ENCODE data around the gene SLC39A2. TPM values are rescaled to one million over a fixed set of nuclear protein-coding genes. Genes with fewer than 3 reads are reported as not detected.

Gene SLC39A2
- total and polyA plus RNA-seq, 2 donors (not counting 3 experiments of a cell fraction or from before 2014, with no cell fraction given) = 0.06 TPM; not detected in 1

DNA sequence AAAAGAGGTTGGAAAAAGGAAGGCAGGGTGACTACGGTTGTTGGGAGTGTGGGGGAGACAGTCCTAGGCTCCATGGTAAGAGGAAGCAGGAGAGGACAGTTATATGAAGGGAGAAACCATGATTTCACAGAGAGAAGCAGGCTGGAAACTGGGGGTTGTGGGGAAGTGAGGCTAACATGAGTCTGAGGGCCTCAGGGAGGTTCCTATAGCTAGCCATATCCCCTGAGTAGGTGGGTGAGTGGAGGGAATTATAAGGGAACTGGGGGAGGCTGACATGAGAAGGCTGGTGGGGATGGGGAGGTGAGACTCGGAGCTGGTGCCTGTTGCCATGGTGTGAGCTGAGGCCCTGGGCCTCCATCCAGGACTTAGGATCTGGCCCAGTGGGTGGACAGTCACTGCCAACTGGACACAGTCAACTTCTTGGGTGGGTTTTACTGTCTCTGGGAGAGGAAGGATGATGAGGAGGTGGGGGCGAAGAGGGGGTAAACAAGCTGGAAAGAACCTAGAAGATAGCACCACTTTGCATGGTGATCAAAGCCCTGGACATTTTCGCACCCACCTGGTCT, 34.1 kb downstream of the SLC39A2 start:
- peaks cover 20 to 26% of the 10 kb centered on the region in 2 experiments for H3K27me3 ChIP-seq (ENCODE audit: control insufficient read depth in 2 of 2, insufficient read depth in 2 of 2, low read length in 2 of 2)
- POLR2A ChIA-PET = no interaction called here
- FAIRE-seq = no peak

DNA sequence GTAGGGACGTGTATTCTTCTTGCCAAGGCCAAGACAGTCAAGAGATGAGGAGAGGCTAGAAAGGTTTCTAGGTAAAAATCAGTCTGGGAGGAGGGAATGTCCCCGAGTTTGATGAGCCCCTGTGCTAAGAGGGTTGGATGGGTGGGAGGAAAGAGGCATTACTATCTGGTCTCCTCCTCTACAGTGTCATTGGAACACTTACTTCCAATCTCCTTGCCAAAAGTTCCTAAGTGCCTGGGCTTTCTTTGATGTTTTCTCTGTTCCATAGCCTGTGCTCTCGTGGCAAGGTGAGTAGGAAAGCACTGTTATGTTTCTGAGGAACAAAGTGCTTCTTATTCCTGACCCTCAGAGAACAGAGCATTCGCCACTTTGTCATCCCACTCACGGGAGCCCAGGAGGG, 35.6 kb downstream of the SLC39A2 start, which contains the start of gene RNASE13:
TSS of gene RNASE13 (minus strand) at position 101 of the 400 bp plus-strand sequence. CDS start 519 bp downstream, outside the sequence.
- ChIA-PET POLR2A (no interaction called here), CTCF (interaction anchor here (2.5 to 10.1 kb wide), 2 partner anchors 21 to 58 kb away, joined by 6 to 86 read pairs; no protein-coding TSS in a partner anchor)
- BruUV-seq (replicated peaks) = no TSS peak
- Histone ChIP-seq H3K9ac (replicated peaks; ENCODE audit: extremely low read depth, insufficient read depth, low read length) (no peak within 1 kb of the TSS), H3K9me1 (replicated peaks; ENCODE audit: control insufficient read depth, extremely low read depth, insufficient read depth, low read length) (no peaks in the 10 kb centered on the region), H3K36me3 (ENCODE audit: control insufficient read depth in 2 of 2, extremely low read depth in 1 of 2, insufficient read depth in 2 of 2, low read length in 2 of 2) (no peaks in the 10 kb centered on the region), H3K27me3 (ENCODE audit: control insufficient read depth in 2 of 2, insufficient read depth in 2 of 2, low read length in 2 of 2) (peaks cover 24 to 29% of the 10 kb centered on the region in 2 experiments), H3K9me3 (replicated peaks; ENCODE audit: control insufficient read depth, insufficient read depth, low read length) (no peaks in the 10 kb centered on the region), H3K4me2 (ENCODE audit: insufficient read depth, low read length) (no peak within 1 kb of the TSS), H2AFZ (ENCODE audit: low read depth, low read length) (no peak within 1 kb of the TSS), H3K4me1 (ENCODE audit: control insufficient read depth, extremely low read depth, insufficient read depth, low read length) (peaks cover 4% of the 10 kb centered on the region), H4K20me1 (replicated peaks; ENCODE audit: control insufficient read depth, extremely low read depth, insufficient read depth, low read length) (no peaks in the 10 kb centered on the region), H3K79me2 (ENCODE audit: control insufficient read depth, insufficient read depth, low read length) (no peaks in the 10 kb centered on the region), H3K4me3 (replicated peaks in 1 of 3; ENCODE audit: insufficient read depth in 1 of 3, low read depth in 1 of 3, low read length in 3 of 3) (no peak within 1 kb of the TSS), H3K27ac (ENCODE audit: insufficient read depth, low read depth, low read length) (no peak within 1 kb of the TSS)
- intact Hi-C loops (cut with micrococcal nuclease) = no loop called here
- FAIRE-seq (no peak), DNase-seq (ENCODE audit: low read depth, low spot score) (no peak)
- dilution Hi-C loops (cut with MboI; ENCODE audit: extremely low pct_ligation_motif_present, low sequenced_read_pairs) = no loop called here
- TF ChIP-seq, protein P1, sequence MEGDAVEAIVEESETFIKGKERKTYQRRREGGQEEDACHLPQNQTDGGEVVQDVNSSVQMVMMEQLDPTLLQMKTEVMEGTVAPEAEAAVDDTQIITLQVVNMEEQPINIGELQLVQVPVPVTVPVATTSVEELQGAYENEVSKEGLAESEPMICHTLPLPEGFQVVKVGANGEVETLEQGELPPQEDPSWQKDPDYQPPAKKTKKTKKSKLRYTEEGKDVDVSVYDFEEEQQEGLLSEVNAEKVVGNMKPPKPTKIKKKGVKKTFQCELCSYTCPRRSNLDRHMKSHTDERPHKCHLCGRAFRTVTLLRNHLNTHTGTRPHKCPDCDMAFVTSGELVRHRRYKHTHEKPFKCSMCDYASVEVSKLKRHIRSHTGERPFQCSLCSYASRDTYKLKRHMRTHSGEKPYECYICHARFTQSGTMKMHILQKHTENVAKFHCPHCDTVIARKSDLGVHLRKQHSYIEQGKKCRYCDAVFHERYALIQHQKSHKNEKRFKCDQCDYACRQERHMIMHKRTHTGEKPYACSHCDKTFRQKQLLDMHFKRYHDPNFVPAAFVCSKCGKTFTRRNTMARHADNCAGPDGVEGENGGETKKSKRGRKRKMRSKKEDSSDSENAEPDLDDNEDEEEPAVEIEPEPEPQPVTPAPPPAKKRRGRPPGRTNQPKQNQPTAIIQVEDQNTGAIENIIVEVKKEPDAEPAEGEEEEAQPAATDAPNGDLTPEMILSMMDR (IDR thresholded peaks at IDR 0.05; ENCODE audit: extremely low read depth in 1 of 2, insufficient read depth in 1 of 2, low read depth in 1 of 2, low read length in 2 of 2) = no peak
- TF ChIP-seq JUN (IDR thresholded peaks at IDR 0.05; ENCODE audit: borderline replicate concordance, insufficient read depth, insufficient read length, low read depth) = no peak

More for the DNA sequence above, 34.1 kb downstream of the SLC39A2 start:
- CTCF ChIA-PET = interaction anchor here (1.3 to 10.1 kb wide), 3 partner anchors 11 to 20 kb away, joined by 3 to 86 read pairs (median 4); no protein-coding TSS in a partner anchor
- Histone ChIP-seq H3K9ac (replicated peaks; ENCODE audit: extremely low read depth, insufficient read depth, low read length) (no peak overlapping the region), H4K20me1 (replicated peaks; ENCODE audit: control insufficient read depth, extremely low read depth, insufficient read depth, low read length) (no peaks in the 10 kb centered on the region), H3K27ac (ENCODE audit: insufficient read depth, low read depth, low read length) (no peak overlapping the region), H3K79me2 (ENCODE audit: control insufficient read depth, insufficient read depth, low read length) (no peaks in the 10 kb centered on the region), H3K9me3 (replicated peaks; ENCODE audit: control insufficient read depth, insufficient read depth, low read length) (no peaks in the 10 kb centered on the region), H2AFZ (ENCODE audit: low read depth, low read length) (no peak overlapping the region), H3K9me1 (replicated peaks; ENCODE audit: control insufficient read depth, extremely low read depth, insufficient read depth, low read length) (no peaks in the 10 kb centered on the region), H3K4me1 (ENCODE audit: control insufficient read depth, extremely low read depth, insufficient read depth, low read length) (no peaks in the 10 kb centered on the region), H3K4me3 (replicated peaks in 1 of 3; ENCODE audit: insufficient read depth in 1 of 3, low read depth in 1 of 3, low read length in 3 of 3) (no peak overlapping the region), H3K36me3 (ENCODE audit: control insufficient read depth in 2 of 2, extremely low read depth in 1 of 2, insufficient read depth in 2 of 2, low read length in 2 of 2) (no peaks in the 10 kb centered on the region), H3K4me2 (ENCODE audit: insufficient read depth, low read length) (no peak overlapping the region)
- no peak for DNase-seq (ENCODE audit: low read depth, low spot score)
- intact Hi-C loops (cut with micrococcal nuclease) = no loop called here
- BruUV-seq (replicated peaks) = no TSS peak
- dilution Hi-C loops (cut with MboI; ENCODE audit: extremely low pct_ligation_motif_present, low sequenced_read_pairs) = no loop called here
- TF ChIP-seq EZH2 (IDR thresholded peaks at IDR 0.05; ENCODE audit: borderline replicate concordance, low read depth, low read length, severe bottlenecking) (no peak), GATA2 (IDR thresholded peaks at IDR 0.05; ENCODE audit: insufficient read depth, insufficient read length, low read depth, low read length) (no peak), POLR2A (IDR thresholded peaks at IDR 0.05; ENCODE audit: low read depth, low read length) (no peak), POLR2AphosphoS5 (IDR thresholded peaks at IDR 0.05; ENCODE audit: insufficient read depth, low read depth, low read length) (no peak), MYC (IDR thresholded peaks at IDR 0.05; ENCODE audit: low read depth, low read length) (no peak), MAX (IDR thresholded peaks at IDR 0.05; ENCODE audit: insufficient read depth, insufficient read length) (no peak), JUN (IDR thresholded peaks at IDR 0.05; ENCODE audit: borderline replicate concordance, insufficient read depth, insufficient read length, low read depth) (no peak)
